D721Med (cell line): ENCODE data around the gene EXOC7.
A peak's percentile ranks its signal among the peaks of the same experiment; 100 is the strongest.

Experiments
- DNase-seq: peaks from one replicate; pipeline ENCODE4 v3.0.0; 2011; ENCODE audit warnings: low spot score; ENCODE audit not compliant: insufficient read length
- FAIRE-seq: peaks from 2 replicates; lab custom pipeline; 2011; peaks lifted over from hg19 to GRCh38; lab: Jason Lieb, UNC
- CTCF ChIP-seq: IDR thresholded peaks from 2 replicates; pipeline ENCODE4 v1.5.1; 2012; ENCODE audit warnings: mild to moderate bottlenecking, control low read depth; ENCODE audit not compliant: insufficient read depth; ENCODE audit errors: missing control alignments

EXOC7 gene

GRCh38 chr17:76076146-76076764, 27.3 kb downstream of the EXOC7 start:
- FAIRE-seq (no peak), DNase-seq (no peak)
- no peak for TF ChIP-seq CTCF

GRCh38 chr17:76075364-76076145, 28.0 kb downstream of the EXOC7 start:
- TF ChIP-seq CTCF: peak; percentile 18
- DNase-seq: no peak
- no peak for FAIRE-seq

- DNase-seq: no peak
- FAIRE-seq: no peak
- TF ChIP-seq CTCF: no peak
Observed at GRCh38 chr17:76074390-76075363, 28.9 kb downstream of the EXOC7 start, which contains the start of gene GALR2. GALR2 (plus strand) TSS chr17:76074781; CDS start chr17:76074884, 103 bp downstream.

- FAIRE-seq: no peak
- TF ChIP-seq CTCF: no peak
- DNase-seq: peak; percentile 91
Observed at GRCh38 chr17:76072148-76072858, 31.3 kb downstream of the EXOC7 start, which contains the start of gene SRP68. SRP68 (minus strand) TSS chr17:76072517; CDS start chr17:76072491, 26 bp downstream.

GRCh38 chr17:76071531-76072147, 31.9 kb downstream of the EXOC7 start:
- no peak for DNase-seq
- TF ChIP-seq CTCF: no peak
- no peak for FAIRE-seq

GRCh38 chr17:76065775-76066174, 37.8 kb downstream of the EXOC7 start:
- DNase-seq (no peak), FAIRE-seq (no peak)
- no peak for TF ChIP-seq CTCF
